ENCODE results near the gene ITGA8. TPM values are rescaled to one million over a fixed set of nuclear protein-coding genes. Genes with fewer than 3 reads are reported as not detected.
"Not testable (repeated sequence)": the region's sequence is repeated elsewhere in the genome, so short reads cannot be mapped to it uniquely, and the experiment has no call there.

ITGA8 gene
- not detected for total RNA-seq
- polyA plus RNA-seq (2013, experiment 1 of 2), result not detected
- polyA plus RNA-seq (2013, experiment 2 of 2), result 0.15 TPM
- 0 to 0.24 (median 0) reads per million in 172 experiments for total RNA-seq

- intact Hi-C loops (cut with DNase I, micrococcal nuclease), result no loop called here
- H3K4me1 Mint-ChIP-seq (ENCODE audit: low read depth), result no peaks in the 10 kb centered on the region
- ATAC-seq (ENCODE audit: poor library complexity), result no peak
- no peak for DNase-seq
- peaks cover 15 to 38% of the 10 kb centered on the region in 2 experiments for H3K27me3 ChIP-seq (ENCODE audit: control insufficient read depth in 1 of 2, insufficient read depth in 2 of 2, low read length in 2 of 2)
- no peaks in the 10 kb centered on the region for H3K9me3 Mint-ChIP-seq
- no peaks in the 10 kb centered on the region for H3K36me3 ChIP-seq (ENCODE audit: insufficient read depth, low read length)
- no peak within 1 kb of the TSS for H3K27ac ChIP-seq (ENCODE audit: low read depth in 1 of 2, low read length in 2 of 2)
- no peak for TF ChIP-seq CTCF (IDR thresholded peaks at IDR 0.05)
- ChIA-PET CTCF (interaction anchor here (0.5 kb wide), 1 partner anchor 10 kb away, joined by 3 read pairs; no protein-coding TSS in a partner anchor), POLR2A (no interaction called here)
- H3K4me3 Mint-ChIP-seq, result no peak within 1 kb of the TSS
- no peaks in the 10 kb centered on the region for H3K4me1 ChIP-seq (ENCODE audit: insufficient read depth, low read length)
- no peaks in the 10 kb centered on the region for H3K36me3 Mint-ChIP-seq (ENCODE audit: low read depth)
- H3K27ac Mint-ChIP-seq, result no peak within 1 kb of the TSS
- no peak within 1 kb of the TSS for H3K4me3 ChIP-seq (ENCODE audit: low read length)
- no peaks in the 10 kb centered on the region for H3K9me3 ChIP-seq (ENCODE audit: control insufficient read depth in 1 of 2, insufficient read depth in 1 of 2, low read length in 2 of 2)
- peaks cover 71% of the 10 kb centered on the region for H3K27me3 Mint-ChIP-seq
These were observed at the start of gene ITGA8 for GRCh38 chr10:15719899-15720634. ITGA8 (minus strand) TSS chr10:15719922; CDS start chr10:15719771, 151 bp downstream.

GRCh38 chr10:15764892-15765454 is 45.3 kb upstream of the ITGA8 start:
- Histone ChIP-seq H3K27ac (ENCODE audit: low read depth in 1 of 2, low read length in 2 of 2) (no peak overlapping the region), H3K9me3 (ENCODE audit: control insufficient read depth in 1 of 2, insufficient read depth in 1 of 2, low read length in 2 of 2) (peaks cover 0 to 13% of the 10 kb centered on the region in 2 experiments), H3K4me3 (ENCODE audit: low read length) (no peak overlapping the region), H3K4me1 (ENCODE audit: insufficient read depth, low read length) (no peaks in the 10 kb centered on the region), H3K27me3 (ENCODE audit: control insufficient read depth in 1 of 2, insufficient read depth in 2 of 2, low read length in 2 of 2) (no peaks in the 10 kb centered on the region), H3K36me3 (ENCODE audit: insufficient read depth, low read length) (no peaks in the 10 kb centered on the region)
- Mint-ChIP-seq H3K4me1 (ENCODE audit: low read depth) (no peaks in the 10 kb centered on the region), H3K4me3 (no peak overlapping the region), H3K27me3 (no peaks in the 10 kb centered on the region), H3K9me3 (peaks cover 2% of the 10 kb centered on the region), H3K27ac (no peak overlapping the region), H3K36me3 (ENCODE audit: low read depth) (peaks cover 5% of the 10 kb centered on the region)
- ATAC-seq (ENCODE audit: poor library complexity) (no peak), DNase-seq (no peak)
- CTCF ChIA-PET, result no interaction called here
- intact Hi-C loops (cut with DNase I, micrococcal nuclease), result no loop called here
- POLR2A ChIA-PET, result no interaction called here
- TF ChIP-seq CTCF (IDR thresholded peaks at IDR 0.05), result no peak

DNA sequence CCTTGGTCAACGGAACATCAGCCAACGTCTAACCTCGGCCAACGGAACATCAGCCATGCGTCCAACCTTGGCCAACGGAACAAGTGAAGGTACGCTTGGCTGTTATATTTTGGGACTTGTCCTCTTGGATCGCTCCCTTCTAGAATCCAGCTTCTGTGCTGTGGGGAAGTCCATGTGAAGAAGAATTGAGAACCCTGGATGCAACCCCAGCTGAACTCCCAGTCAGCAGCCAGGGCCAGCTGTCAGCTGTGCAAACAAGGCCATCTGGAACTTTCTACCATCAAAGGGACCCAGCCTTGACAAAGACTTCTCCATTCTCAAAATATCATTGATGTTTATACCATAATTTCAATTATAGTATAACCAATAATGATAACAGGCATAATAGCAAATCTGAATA is 43.3 kb upstream of the ITGA8 start:
- no peaks in the 10 kb centered on the region for H3K36me3 ChIP-seq (ENCODE audit: insufficient read depth, low read length)
- peaks cover 2% of the 10 kb centered on the region for H3K9me3 Mint-ChIP-seq
- no peaks in the 10 kb centered on the region for H3K4me1 Mint-ChIP-seq (ENCODE audit: low read depth)
- peaks cover 0 to 13% of the 10 kb centered on the region in 2 experiments for H3K9me3 ChIP-seq (ENCODE audit: control insufficient read depth in 1 of 2, insufficient read depth in 1 of 2, low read length in 2 of 2)
- no peak overlapping the region for H3K4me3 ChIP-seq (ENCODE audit: low read length)
- ATAC-seq (ENCODE audit: poor library complexity), result no peak
- no peak overlapping the region for H3K27ac Mint-ChIP-seq
- no peak for DNase-seq
- ChIA-PET POLR2A (no interaction called here), CTCF (no interaction called here)
- no peaks in the 10 kb centered on the region for H3K27me3 Mint-ChIP-seq
- intact Hi-C loops (cut with DNase I, micrococcal nuclease), result no loop called here
- no peak overlapping the region for H3K4me3 Mint-ChIP-seq
- H3K36me3 Mint-ChIP-seq (ENCODE audit: low read depth), result peaks cover 5% of the 10 kb centered on the region
- H3K4me1 ChIP-seq (ENCODE audit: insufficient read depth, low read length), result no peaks in the 10 kb centered on the region
- no peak overlapping the region for H3K27ac ChIP-seq (ENCODE audit: low read depth in 1 of 2, low read length in 2 of 2)
- H3K27me3 ChIP-seq (ENCODE audit: control insufficient read depth in 1 of 2, insufficient read depth in 2 of 2, low read length in 2 of 2), result no peaks in the 10 kb centered on the region
- no peak for TF ChIP-seq CTCF (IDR thresholded peaks at IDR 0.05)

GRCh38 chr10:15762239-15762638 is 42.5 kb upstream of the ITGA8 start:
- H3K27me3 Mint-ChIP-seq; H3K36me3 ChIP-seq (ENCODE audit: insufficient read depth, low read length); CTCF ChIA-PET; H3K4me3 ChIP-seq (ENCODE audit: low read length); intact Hi-C loops (cut with DNase I, micrococcal nuclease); H3K9me3 Mint-ChIP-seq; H3K4me1 Mint-ChIP-seq (ENCODE audit: low read depth); DNase-seq; H3K36me3 Mint-ChIP-seq (ENCODE audit: low read depth); H3K27ac Mint-ChIP-seq; H3K4me1 ChIP-seq (ENCODE audit: insufficient read depth, low read length); POLR2A ChIA-PET; H3K4me3 Mint-ChIP-seq; H3K27me3 ChIP-seq (ENCODE audit: control insufficient read depth in 1 of 2, insufficient read depth in 2 of 2, low read length in 2 of 2); ATAC-seq (ENCODE audit: poor library complexity); H3K27ac ChIP-seq (ENCODE audit: low read depth in 1 of 2, low read length in 2 of 2): not testable (repeated sequence)
- H3K9me3 ChIP-seq (ENCODE audit: control insufficient read depth in 1 of 2, insufficient read depth in 1 of 2, low read length in 2 of 2), result peaks cover 0 to 13% of the 10 kb centered on the region in 2 experiments

DNA sequence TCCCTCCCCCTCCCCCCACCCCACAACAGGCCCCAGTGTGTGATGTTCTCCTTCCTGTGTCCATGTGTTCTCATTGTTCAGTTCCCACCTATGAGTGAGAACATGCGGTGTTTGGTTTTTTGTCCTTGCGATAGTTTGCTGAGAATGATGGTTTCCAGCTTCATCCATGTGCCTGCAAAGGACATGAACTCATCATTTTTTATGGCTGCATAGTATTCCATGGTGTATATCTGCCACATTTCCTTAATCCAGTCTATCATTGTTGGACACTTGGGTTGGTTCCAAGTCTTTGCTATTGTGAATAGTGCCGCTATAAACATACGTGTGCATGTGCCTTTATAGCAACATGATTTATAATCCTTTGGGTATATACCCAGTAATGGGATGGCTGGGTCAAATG is 41.5 kb upstream of the ITGA8 start:
- H3K4me1 Mint-ChIP-seq (ENCODE audit: low read depth); H3K27me3 Mint-ChIP-seq; H3K36me3 Mint-ChIP-seq (ENCODE audit: low read depth); H3K4me1 ChIP-seq (ENCODE audit: insufficient read depth, low read length); H3K4me3 Mint-ChIP-seq; CTCF ChIA-PET; H3K27ac ChIP-seq (ENCODE audit: low read depth in 1 of 2, low read length in 2 of 2); H3K9me3 Mint-ChIP-seq; H3K27me3 ChIP-seq (ENCODE audit: control insufficient read depth in 1 of 2, insufficient read depth in 2 of 2, low read length in 2 of 2); DNase-seq; ATAC-seq (ENCODE audit: poor library complexity); H3K4me3 ChIP-seq (ENCODE audit: low read length); POLR2A ChIA-PET; H3K36me3 ChIP-seq (ENCODE audit: insufficient read depth, low read length); intact Hi-C loops (cut with DNase I, micrococcal nuclease); H3K27ac Mint-ChIP-seq: not testable (repeated sequence)
- peaks cover 0 to 13% of the 10 kb centered on the region in 2 experiments for H3K9me3 ChIP-seq (ENCODE audit: control insufficient read depth in 1 of 2, insufficient read depth in 1 of 2, low read length in 2 of 2)
